HCT116 (cell line): Measurements from ENCODE around the gene EHD1. TPM values are rescaled to one million over a fixed set of nuclear protein-coding genes. Genes with fewer than 3 reads are reported as not detected.

Source experiments
- ATAC-seq: fragments of 200-7000 bp; cut with Tn5 transposase; 2 replicates; pipeline ENCODE4 v1.9.1; 2020; ENCODE audit warnings: mild to moderate bottlenecking, moderate library complexity
- Bru-seq: library from RNA; stranded (reverse); fragments of 400-500 nt; gene quantifications from one replicate; lab custom pipeline; 2021; lab: Mats Ljungman, UMichigan
- BruChase-seq, 2 experiments: library from RNA; stranded (reverse); fragments of 400-500 nt; gene quantifications; one replicate each; lab custom pipeline; 2021; lab: Mats Ljungman, UMichigan
- BruUV-seq: library from RNA; stranded (reverse); fragments of 400-500 nt; replicated peaks from 2 replicates; lab custom pipeline; 2021; lab: Mats Ljungman, UMichigan
- CTCF ChIA-PET: fragments of 300-600 bp; sonication (Branson Sonifier 250); formaldehyde crosslinking; loops from one replicate; lab custom pipeline; 2021; ENCODE audit warnings: antibody characterized with exemption; lab: Charles Lee
- POLR2A ChIA-PET: fragments of 300-600, 350-600 bp; sonication (Branson Sonifier 250); formaldehyde crosslinking; loops from one replicate; lab custom pipeline; 2021; ENCODE audit warnings: antibody characterized with exemption; lab: Charles Lee
- RAD21 ChIA-PET, 2 experiments: fragments of 300-600 bp; sonication (Branson Sonifier 250); formaldehyde crosslinking; loops; one replicate each; lab custom pipeline; 2023; ENCODE audit warnings: low total read pairs in 2 of 2; ENCODE audit not compliant: uncharacterized antibody in 2 of 2, unreplicated experiment in 2 of 2, low non-redundant PET in 1 of 2; lab: Charles Lee
- DNase-seq: peaks from one replicate; pipeline ENCODE4 v3.0.0-alpha.2; 2010; ENCODE audit warnings: low read depth, low spot score
- H2AFZ ChIP-seq: fragments of 200-600 bp; shearing (Covaris generic), sonication (generic); 2 replicates; pipeline ENCODE4 v1.6.1; 2017; ENCODE audit warnings: low read depth, mixed run types, mixed read lengths, antibody characterized with exemption, low read length; ENCODE audit not compliant: poor library complexity, severe bottlenecking
- H3K27ac ChIP-seq: 2 replicates; pipeline ENCODE4 v1.5.1; 2012; ENCODE audit warnings: low read depth, low read length
- H3K27me3 ChIP-seq: fragments of 200-600 bp; sonication (generic); 2 replicates; pipeline ENCODE4 v1.6.1; 2016; ENCODE audit warnings: mixed run types, low read length, mixed read lengths; ENCODE audit not compliant: insufficient read depth
- H3K36me3 ChIP-seq, 2 experiments: fragments of 200-500 bp in 1 of 2; fragments of 200-600 bp in 1 of 2; sonication (Bioruptor generic) in 1 of 2; sonication (generic) in 1 of 2; 2 replicates each; pipeline versions ENCODE4 v1.5.1 to v1.6.1; 2014 to 2016; ENCODE audit warnings: low read length in 2 of 2, inconsistent platforms in 1 of 2, mixed read lengths in 1 of 2, mixed run types in 1 of 2; ENCODE audit not compliant: insufficient read depth in 2 of 2, control insufficient read depth in 1 of 2
- H3K4me1 ChIP-seq, 2 experiments: fragments of 200-600 bp in 1 of 2; sonication (generic) in 1 of 2; 2 replicates each; pipeline versions ENCODE4 v1.5.1 to v1.6.1; 2012 to 2017; ENCODE audit warnings: low read length in 2 of 2, inconsistent platforms in 1 of 2, mild to moderate bottlenecking in 1 of 2, mixed read lengths in 1 of 2, mixed run types in 1 of 2, moderate library complexity in 1 of 2; ENCODE audit not compliant: insufficient read depth in 2 of 2, control insufficient read depth in 1 of 2
- H3K4me2 ChIP-seq: fragments of 200-600 bp; sonication (generic); 2 replicates; pipeline ENCODE4 v1.6.1; 2017; ENCODE audit warnings: mixed run types, low read length, mixed read lengths
- H3K4me3 ChIP-seq, 2 experiments: fragments of 200-600 bp in 1 of 2; sonication (generic) in 1 of 2; replicated peaks in 1 of 2; 2 replicates each; pipeline ENCODE4 v1.5.1; 2011 to 2016; ENCODE audit warnings: low read length in 2 of 2, control low read depth in 1 of 2, low read depth in 1 of 2, mild to moderate bottlenecking in 1 of 2, mixed read lengths in 1 of 2, mixed run types in 1 of 2
- H3K79me2 ChIP-seq: fragments of 200-600 bp; sonication (generic); 2 replicates; pipeline ENCODE4 v1.6.1; 2017; ENCODE audit warnings: mild to moderate bottlenecking, mixed run types, low read length, moderate library complexity, mixed read lengths; ENCODE audit not compliant: insufficient read depth
- H3K9ac ChIP-seq: fragments of 200-600 bp; sonication (generic); 2 replicates; pipeline ENCODE4 v1.6.1; 2016; ENCODE audit warnings: low read length, mixed read lengths
- H3K9me2 ChIP-seq: fragments of 200-600 bp; sonication (generic), shearing (Covaris generic); 2 replicates; pipeline ENCODE4 v1.6.1; 2017; ENCODE audit warnings: mixed run types, mild to moderate bottlenecking, moderate library complexity; ENCODE audit not compliant: insufficient read depth
- H3K9me3 ChIP-seq, 2 experiments: fragments of 200-500 bp in 1 of 2; fragments of 200-600 bp in 1 of 2; sonication (Bioruptor generic) in 1 of 2; sonication (generic) in 1 of 2; 2 replicates each; pipeline ENCODE4 v1.6.1; 2014 to 2017; ENCODE audit warnings: low read length in 2 of 2, mixed read lengths in 2 of 2, inconsistent platforms in 1 of 2, low read depth in 1 of 2, mild to moderate bottlenecking in 1 of 2, mixed run types in 1 of 2, moderate library complexity in 1 of 2; ENCODE audit not compliant: control insufficient read depth in 1 of 2, insufficient read depth in 1 of 2
- H4K20me1 ChIP-seq: fragments of 200-600 bp; sonication (generic), shearing (Covaris generic); 2 replicates; pipeline ENCODE4 v1.6.1; 2017; ENCODE audit warnings: mixed run types, mild to moderate bottlenecking, moderate library complexity; ENCODE audit not compliant: insufficient read depth
- CEBPB ChIP-seq: IDR thresholded peaks from 2 replicates; pipeline ENCODE4 v1.6.1; 2012; ENCODE audit warnings: low read depth
- EGR1 ChIP-seq: IDR thresholded peaks from 2 replicates; pipeline ENCODE4 v1.6.1; 2012; ENCODE audit warnings: low read depth
- EZH2 ChIP-seq: fragments of 200-600 bp; sonication (generic); IDR thresholded peaks from 2 replicates; pipeline ENCODE4 v1.6.1; 2017; ENCODE audit warnings: antibody characterized with exemption, mixed run types
- EZH2phosphoT487 ChIP-seq: fragments of 200-600 bp; IDR thresholded peaks from 2 replicates; pipeline ENCODE4 v1.6.1; 2018; ENCODE audit warnings: antibody characterized with exemption, borderline replicate concordance
- RAD21 ChIP-seq: IDR thresholded peaks from 2 replicates; pipeline ENCODE4 v1.6.1; 2012; ENCODE audit warnings: low read depth, mild to moderate bottlenecking
- SIN3A ChIP-seq: IDR thresholded peaks from 2 replicates; pipeline ENCODE4 v1.6.1; 2012; ENCODE audit warnings: low read depth
- SP1 ChIP-seq: IDR thresholded peaks from 2 replicates; pipeline ENCODE4 v1.6.1; 2012; ENCODE audit warnings: low read depth
- SRF ChIP-seq: IDR thresholded peaks from 2 replicates; pipeline ENCODE4 v1.6.1; 2012; ENCODE audit warnings: low read depth
- TCF7L2 ChIP-seq: IDR thresholded peaks from 2 replicates; pipeline ENCODE4 v1.7.0; 2011; ENCODE audit warnings: borderline replicate concordance, inconsistent platforms; ENCODE audit not compliant: insufficient read depth, insufficient read length; ENCODE audit errors: extremely low read depth
- YY1 ChIP-seq: IDR thresholded peaks from 2 replicates; pipeline ENCODE4 v1.6.1; 2011; ENCODE audit warnings: low read length, low read depth, moderate library complexity, mild to moderate bottlenecking; ENCODE audit not compliant: insufficient replicate concordance; ENCODE audit errors: extremely low read depth
- ZFX ChIP-seq: fragments of 450-650 bp; IDR thresholded peaks from 2 replicates; pipeline ENCODE4 v1.6.1; 2017
- ZNF274 ChIP-seq: fragments of 200-500 bp; sonication (Bioruptor generic); IDR thresholded peaks from 2 replicates; pipeline ENCODE4 v1.6.1; 2014; ENCODE audit warnings: mild to moderate bottlenecking, low read depth, low read length, inconsistent platforms
- intact Hi-C: fragments of 100-400 bp; cut with micrococcal nuclease; formaldehyde crosslinking; loops from 2 replicates; pipeline ENCODE4 v1.10.0; 2022
- long read RNA-seq: library from polyadenylated mRNA; unstranded; transcript quantifications from one replicate; pipeline ENCODE4 v2.0.0, GENCODE V29; 2021; ENCODE audit not compliant: unreplicated experiment
- polyA plus RNA-seq: library from polyadenylated mRNA; unstranded; fragments of >200 nt; gene quantifications from 2 replicates; pipeline ENCODE4 v1.2.1, GENCODE V29; 2012; ENCODE audit warnings: missing spikeins
- total RNA-seq: library from RNA; stranded (reverse); gene quantifications from one replicate; pipeline ENCODE4 v1.2.1, GENCODE V29; 2021; ENCODE audit not compliant: unreplicated experiment
- TF ChIP-seq, protein P1 (sequence below): IDR thresholded peaks from 2 replicates; pipeline ENCODE4 v1.6.1; 2012; ENCODE audit warnings: low read depth
- TF ChIP-seq, protein P2 (sequence below): IDR thresholded peaks from 2 replicates; pipeline ENCODE4 v1.6.1; 2011; ENCODE audit warnings: mild to moderate bottlenecking, low read length, moderate library complexity; ENCODE audit not compliant: insufficient replicate concordance; ENCODE audit errors: extremely low read depth
- TF ChIP-seq, protein P3 (sequence below): IDR thresholded peaks from 2 replicates; pipeline ENCODE4 v1.6.1; 2012
- TF ChIP-seq, protein P4 (sequence below): IDR thresholded peaks from 2 replicates; pipeline ENCODE4 v1.6.1; 2012

The EHD1 gene
- 48.1 TPM for total RNA-seq
- polyA plus RNA-seq, result 43.5 and 70.0 TPM in 2 replicates
- percentile 73 among the genes with signal in this experiment for Bru-seq, nascent RNA
- BruChase-seq, experiment 1, labeled RNA remaining after a 6-hour chase, result percentile 67 among the genes with signal in this experiment
- percentile 72 among the genes with signal in this experiment for BruChase-seq, experiment 2, labeled RNA remaining after a 2-hour chase
- long read RNA-seq, full-length matches to known transcripts, result 22 of 66 reads
- long read RNA-seq, partial matches to known transcripts, result 4 of 66 reads
- long read RNA-seq, other reads (novel, unspliced or antisense), result 40 of 66 reads

DNA sequence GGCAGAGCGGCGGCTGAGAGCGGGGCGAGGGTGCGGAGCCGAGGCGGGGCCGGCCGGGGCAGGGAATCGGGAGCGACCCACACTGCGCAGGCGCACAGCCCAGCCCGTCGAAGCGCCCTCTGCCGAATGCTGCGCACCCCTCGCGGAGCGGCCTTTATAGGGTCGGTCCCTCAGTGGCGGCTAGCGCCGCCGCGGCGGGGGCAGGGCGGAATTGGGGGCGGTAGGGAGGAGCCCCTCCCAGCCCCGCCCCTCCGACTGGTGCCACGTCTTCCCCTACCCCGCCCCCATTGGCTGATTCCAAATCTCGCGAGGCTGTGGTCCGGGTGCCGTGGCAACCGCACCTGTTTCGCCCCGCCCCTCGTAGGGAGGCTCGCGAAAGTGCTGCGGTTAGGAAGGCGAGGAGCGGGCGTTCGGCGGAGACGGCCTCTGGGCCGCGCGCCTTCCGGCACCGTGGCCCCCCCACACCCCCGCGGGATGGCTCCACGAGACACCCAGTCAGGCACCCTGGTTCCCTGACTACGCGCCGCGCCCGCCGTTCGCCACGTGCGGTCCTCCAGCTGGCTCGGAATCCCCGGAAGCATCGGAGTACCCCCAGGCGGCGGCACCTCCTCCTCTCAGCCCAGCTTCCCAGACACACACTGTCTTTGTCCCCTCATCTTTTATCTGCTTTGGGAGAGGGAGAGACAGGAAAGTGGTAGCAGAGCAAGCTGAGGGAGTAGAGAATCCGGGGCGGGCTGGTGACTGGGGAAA is at the start of gene EHD1:
Gene EHD1 (minus strand): TSS at position 128 of the 750 bp plus-strand sequence. CDS start 157 bp downstream, outside the sequence.
- Histone ChIP-seq H3K79me2 (peaks cover 47% of the 10 kb centered on the region), H3K27ac (peak within 1 kb of the TSS; percentile 84), H3K27me3 (no peaks in the 10 kb centered on the region), H4K20me1 (no peaks in the 10 kb centered on the region), H3K9me2 (no peaks in the 10 kb centered on the region), H3K9me3 (no peaks in the 10 kb centered on the region), H3K4me2 (peak within 1 kb of the TSS; percentile 97), H2AFZ (no peak within 1 kb of the TSS), H3K9ac (peak within 1 kb of the TSS; percentile 98), H3K4me3 (peak within 1 kb of the TSS; percentile 95 to 99), H3K4me1 (peaks cover 22 to 33% of the 10 kb centered on the region in 2 experiments), H3K36me3 (peaks cover 3 to 19% of the 10 kb centered on the region in 2 experiments; a peak in 3 of 4 replicates)
- POLR2A ChIA-PET, result interaction anchor here (1.1 to 5.5 kb wide), 4 partner anchors 17 to 65 kb away, joined by 3 to 56 read pairs (median 24); partner anchors contain the start of gene CDC42BPG
- no TSS peak for BruUV-seq
- peak; percentile 88 for ATAC-seq
- RAD21 ChIA-PET, result interaction anchor here in 1 of 2 experiments (0.7 kb wide), 1 partner anchor 23 kb away, joined by 3 read pairs; no protein-coding TSS in a partner anchor
- CTCF ChIA-PET, result interaction anchor here (0.9 to 1.9 kb wide), 4 partner anchors 9 to 31 kb away, joined by 3 to 6 read pairs (median 4); no protein-coding TSS in a partner anchor
- intact Hi-C loops, result loop anchor here (1.0 kb wide), 2 partner anchors 31 to 149 kb away; partner anchors contain the start of gene SNX15
- peak; percentile 92 for DNase-seq
- no peak for TF ChIP-seq CEBPB
- TF ChIP-seq TCF7L2, result peak; percentile 65
- TF ChIP-seq, protein P1, sequence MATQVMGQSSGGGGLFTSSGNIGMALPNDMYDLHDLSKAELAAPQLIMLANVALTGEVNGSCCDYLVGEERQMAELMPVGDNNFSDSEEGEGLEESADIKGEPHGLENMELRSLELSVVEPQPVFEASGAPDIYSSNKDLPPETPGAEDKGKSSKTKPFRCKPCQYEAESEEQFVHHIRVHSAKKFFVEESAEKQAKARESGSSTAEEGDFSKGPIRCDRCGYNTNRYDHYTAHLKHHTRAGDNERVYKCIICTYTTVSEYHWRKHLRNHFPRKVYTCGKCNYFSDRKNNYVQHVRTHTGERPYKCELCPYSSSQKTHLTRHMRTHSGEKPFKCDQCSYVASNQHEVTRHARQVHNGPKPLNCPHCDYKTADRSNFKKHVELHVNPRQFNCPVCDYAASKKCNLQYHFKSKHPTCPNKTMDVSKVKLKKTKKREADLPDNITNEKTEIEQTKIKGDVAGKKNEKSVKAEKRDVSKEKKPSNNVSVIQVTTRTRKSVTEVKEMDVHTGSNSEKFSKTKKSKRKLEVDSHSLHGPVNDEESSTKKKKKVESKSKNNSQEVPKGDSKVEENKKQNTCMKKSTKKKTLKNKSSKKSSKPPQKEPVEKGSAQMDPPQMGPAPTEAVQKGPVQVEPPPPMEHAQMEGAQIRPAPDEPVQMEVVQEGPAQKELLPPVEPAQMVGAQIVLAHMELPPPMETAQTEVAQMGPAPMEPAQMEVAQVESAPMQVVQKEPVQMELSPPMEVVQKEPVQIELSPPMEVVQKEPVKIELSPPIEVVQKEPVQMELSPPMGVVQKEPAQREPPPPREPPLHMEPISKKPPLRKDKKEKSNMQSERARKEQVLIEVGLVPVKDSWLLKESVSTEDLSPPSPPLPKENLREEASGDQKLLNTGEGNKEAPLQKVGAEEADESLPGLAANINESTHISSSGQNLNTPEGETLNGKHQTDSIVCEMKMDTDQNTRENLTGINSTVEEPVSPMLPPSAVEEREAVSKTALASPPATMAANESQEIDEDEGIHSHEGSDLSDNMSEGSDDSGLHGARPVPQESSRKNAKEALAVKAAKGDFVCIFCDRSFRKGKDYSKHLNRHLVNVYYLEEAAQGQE, result no peak
- peak; percentile 85 for TF ChIP-seq SP1
- TF ChIP-seq RAD21, result no peak; the same call in none of the 2 replicates
- TF ChIP-seq EZH2phosphoT487, result no peak
- no peak for TF ChIP-seq EZH2
- TF ChIP-seq, protein P2, sequence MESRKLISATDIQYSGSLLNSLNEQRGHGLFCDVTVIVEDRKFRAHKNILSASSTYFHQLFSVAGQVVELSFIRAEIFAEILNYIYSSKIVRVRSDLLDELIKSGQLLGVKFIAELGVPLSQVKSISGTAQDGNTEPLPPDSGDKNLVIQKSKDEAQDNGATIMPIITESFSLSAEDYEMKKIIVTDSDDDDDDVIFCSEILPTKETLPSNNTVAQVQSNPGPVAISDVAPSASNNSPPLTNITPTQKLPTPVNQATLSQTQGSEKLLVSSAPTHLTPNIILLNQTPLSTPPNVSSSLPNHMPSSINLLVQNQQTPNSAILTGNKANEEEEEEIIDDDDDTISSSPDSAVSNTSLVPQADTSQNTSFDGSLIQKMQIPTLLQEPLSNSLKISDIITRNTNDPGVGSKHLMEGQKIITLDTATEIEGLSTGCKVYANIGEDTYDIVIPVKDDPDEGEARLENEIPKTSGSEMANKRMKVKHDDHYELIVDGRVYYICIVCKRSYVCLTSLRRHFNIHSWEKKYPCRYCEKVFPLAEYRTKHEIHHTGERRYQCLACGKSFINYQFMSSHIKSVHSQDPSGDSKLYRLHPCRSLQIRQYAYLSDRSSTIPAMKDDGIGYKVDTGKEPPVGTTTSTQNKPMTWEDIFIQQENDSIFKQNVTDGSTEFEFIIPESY, result peak; percentile 95
- TF ChIP-seq, protein P3, sequence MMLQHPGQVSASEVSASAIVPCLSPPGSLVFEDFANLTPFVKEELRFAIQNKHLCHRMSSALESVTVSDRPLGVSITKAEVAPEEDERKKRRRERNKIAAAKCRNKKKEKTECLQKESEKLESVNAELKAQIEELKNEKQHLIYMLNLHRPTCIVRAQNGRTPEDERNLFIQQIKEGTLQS, result no peak
- no peak for TF ChIP-seq YY1
- TF ChIP-seq SIN3A, result peak; percentile 97
- TF ChIP-seq SRF, result no peak
- TF ChIP-seq, protein P4, sequence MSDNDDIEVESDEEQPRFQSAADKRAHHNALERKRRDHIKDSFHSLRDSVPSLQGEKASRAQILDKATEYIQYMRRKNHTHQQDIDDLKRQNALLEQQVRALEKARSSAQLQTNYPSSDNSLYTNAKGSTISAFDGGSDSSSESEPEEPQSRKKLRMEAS, result peak; percentile 89
- peak; percentile 76; the same call in 1 of the 2 replicates for TF ChIP-seq ZFX
- TF ChIP-seq EGR1, result peak; percentile 78
- TF ChIP-seq ZNF274, result no peak
